ENCODE results near the gene CACNA1D.

The CACNA1D gene

DNA sequence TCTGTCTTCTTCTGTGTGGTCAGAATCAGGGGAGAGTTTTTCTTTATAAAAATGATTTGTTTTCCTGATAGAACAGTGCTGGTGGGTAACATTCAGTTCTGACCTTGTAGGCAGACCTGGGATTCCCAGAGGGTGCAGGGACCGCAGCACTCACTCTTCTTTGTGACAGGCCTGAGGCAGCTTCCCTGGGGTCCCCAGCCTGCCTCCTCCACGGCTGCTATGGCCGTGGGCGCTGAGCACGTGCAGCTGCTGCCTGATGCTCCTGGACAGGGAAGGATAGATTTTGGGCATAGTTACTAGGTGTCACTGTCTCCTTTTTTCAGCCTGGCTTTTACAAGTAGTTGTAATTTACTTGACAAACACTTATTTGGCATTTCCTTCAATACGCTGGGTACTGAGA is 39.1 kb downstream of the CACNA1D start:
- H3K9me3 ChIP-seq (ENCODE audit: insufficient read depth, low read length), result no peaks in the 10 kb centered on the region
- H3K9ac ChIP-seq (ENCODE audit: low read length), result no peak overlapping the region
- no peaks in the 10 kb centered on the region for H3K27me3 ChIP-seq (ENCODE audit: low read length)
- no peaks in the 10 kb centered on the region for H3K36me3 ChIP-seq (ENCODE audit: low read length)
- H3K4me2 ChIP-seq (ENCODE audit: low read depth, low read length, poor library complexity, severe bottlenecking), result no peak overlapping the region
- H3K27ac ChIP-seq (ENCODE audit: low read depth, low read length), result no peak overlapping the region
- TF ChIP-seq EZH2phosphoT487 (conservative IDR thresholded peaks at IDR 0.05; ENCODE audit: low read length) (no peak), CTCF (IDR thresholded peaks at IDR 0.05; ENCODE audit: insufficient read depth, low read length, poor library complexity, severe bottlenecking) (no peak)
- H4K20me1 ChIP-seq (ENCODE audit: low read depth, low read length), result no peaks in the 10 kb centered on the region
- no peak overlapping the region for H2AFZ ChIP-seq (ENCODE audit: low read depth, low read length, severe bottlenecking)
- no peaks in the 10 kb centered on the region for H3K79me2 ChIP-seq (ENCODE audit: insufficient read depth, low read length)
- no peaks in the 10 kb centered on the region for H3F3A ChIP-seq (ENCODE audit: insufficient read depth)
- H3K9me2 ChIP-seq (replicated peaks; ENCODE audit: insufficient read depth, low read length), result no peaks in the 10 kb centered on the region
- H3K4me3 ChIP-seq (ENCODE audit: insufficient read depth, low read length, poor library complexity, severe bottlenecking), result no peak overlapping the region

GRCh38 chr3:53534216-53534615 is 39.8 kb downstream of the CACNA1D start:
- H3K27ac ChIP-seq (ENCODE audit: low read depth, low read length), result no peak overlapping the region
- H3K79me2 ChIP-seq (ENCODE audit: insufficient read depth, low read length), result no peaks in the 10 kb centered on the region
- H3K27me3 ChIP-seq (ENCODE audit: low read length), result no peaks in the 10 kb centered on the region

DNA sequence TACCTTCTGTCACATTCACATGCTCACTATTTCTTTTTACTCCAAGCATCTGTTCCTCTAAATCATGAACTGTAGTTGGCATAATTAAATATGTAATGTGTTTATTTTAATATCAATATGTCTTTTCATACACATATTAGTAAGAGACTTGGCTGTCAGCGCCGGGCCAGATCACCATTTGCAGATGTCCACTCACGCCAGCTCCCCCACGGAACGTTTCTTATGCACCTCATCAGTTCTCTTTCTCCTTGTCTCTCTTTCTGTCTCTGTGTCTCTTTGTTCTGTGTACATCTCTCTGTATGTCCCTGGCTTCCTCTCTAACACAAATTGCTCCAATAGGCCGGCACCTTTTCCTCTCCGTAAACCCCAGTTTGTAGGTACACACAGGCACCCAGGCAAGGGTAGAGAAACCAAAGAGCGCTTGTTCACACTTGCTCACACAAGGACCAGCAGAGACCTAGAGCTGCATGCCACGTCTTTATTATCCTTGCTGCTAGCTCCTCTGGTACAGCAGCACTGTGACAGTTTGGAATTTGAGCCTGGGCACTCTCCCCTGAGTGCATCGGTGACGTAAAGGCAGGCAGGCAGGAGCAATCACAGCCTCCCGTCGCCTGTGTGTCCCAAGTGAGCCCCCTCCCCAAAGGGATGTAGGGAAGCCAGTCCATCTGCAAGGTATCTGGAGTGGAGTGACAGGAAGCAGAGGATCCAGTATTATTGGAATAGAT is 40.4 kb downstream of the CACNA1D start:
- no peaks in the 10 kb centered on the region for H3K36me3 ChIP-seq (ENCODE audit: low read length)
- no peaks in the 10 kb centered on the region for H3K9me3 ChIP-seq (ENCODE audit: insufficient read depth, low read length)
- no peaks in the 10 kb centered on the region for H4K20me1 ChIP-seq (ENCODE audit: low read depth, low read length)
- no peaks in the 10 kb centered on the region for H3K27me3 ChIP-seq (ENCODE audit: low read length)
- no peak overlapping the region for H3K9ac ChIP-seq (ENCODE audit: low read length)
- no peaks in the 10 kb centered on the region for H3K9me2 ChIP-seq (replicated peaks; ENCODE audit: insufficient read depth, low read length)
- no peak overlapping the region for H3K4me3 ChIP-seq (ENCODE audit: insufficient read depth, low read length, poor library complexity, severe bottlenecking)
- H3K27ac ChIP-seq (ENCODE audit: low read depth, low read length), result no peak overlapping the region
- no peak overlapping the region for H2AFZ ChIP-seq (ENCODE audit: low read depth, low read length, severe bottlenecking)
- H3K79me2 ChIP-seq (ENCODE audit: insufficient read depth, low read length), result no peaks in the 10 kb centered on the region
- no peaks in the 10 kb centered on the region for H3F3A ChIP-seq (ENCODE audit: insufficient read depth)
- H3K4me2 ChIP-seq (ENCODE audit: low read depth, low read length, poor library complexity, severe bottlenecking), result no peak overlapping the region
- TF ChIP-seq CTCF (IDR thresholded peaks at IDR 0.05; ENCODE audit: insufficient read depth, low read length, poor library complexity, severe bottlenecking) (no peak), EZH2phosphoT487 (conservative IDR thresholded peaks at IDR 0.05; ENCODE audit: low read length) (no peak)

More at GRCh38 chr3:53534216-53534615, 39.8 kb downstream of the CACNA1D start:
- Histone ChIP-seq H3K4me2 (ENCODE audit: low read depth, low read length, poor library complexity, severe bottlenecking) (no peak overlapping the region), H3K9me2 (replicated peaks; ENCODE audit: insufficient read depth, low read length) (no peaks in the 10 kb centered on the region), H3F3A (ENCODE audit: insufficient read depth) (no peaks in the 10 kb centered on the region), H3K4me3 (ENCODE audit: insufficient read depth, low read length, poor library complexity, severe bottlenecking) (no peak overlapping the region), H2AFZ (ENCODE audit: low read depth, low read length, severe bottlenecking) (no peak overlapping the region), H3K9me3 (ENCODE audit: insufficient read depth, low read length) (no peaks in the 10 kb centered on the region), H3K36me3 (ENCODE audit: low read length) (no peaks in the 10 kb centered on the region), H4K20me1 (ENCODE audit: low read depth, low read length) (no peaks in the 10 kb centered on the region), H3K9ac (ENCODE audit: low read length) (no peak overlapping the region)
- TF ChIP-seq CTCF (IDR thresholded peaks at IDR 0.05; ENCODE audit: insufficient read depth, low read length, poor library complexity, severe bottlenecking) (no peak), EZH2phosphoT487 (conservative IDR thresholded peaks at IDR 0.05; ENCODE audit: low read length) (no peak)

Measured in SU-DHL-6 (cell line).